ENCODE measurements around the gene EEFSEC.
A peak's percentile ranks its signal among the peaks of the same experiment; 100 is the strongest.

EEFSEC gene

GRCh38 chr3:128376516-128376915 lies 223.2 kb downstream of the EEFSEC start:
- DNase-seq = no peak

- no peak for DNase-seq
Measured at GRCh38 chr3:128378631-128379347, 225.5 kb downstream of the EEFSEC start.

GRCh38 chr3:128379367-128380160 lies 226.3 kb downstream of the EEFSEC start:
- DNase-seq = no peak

DNA sequence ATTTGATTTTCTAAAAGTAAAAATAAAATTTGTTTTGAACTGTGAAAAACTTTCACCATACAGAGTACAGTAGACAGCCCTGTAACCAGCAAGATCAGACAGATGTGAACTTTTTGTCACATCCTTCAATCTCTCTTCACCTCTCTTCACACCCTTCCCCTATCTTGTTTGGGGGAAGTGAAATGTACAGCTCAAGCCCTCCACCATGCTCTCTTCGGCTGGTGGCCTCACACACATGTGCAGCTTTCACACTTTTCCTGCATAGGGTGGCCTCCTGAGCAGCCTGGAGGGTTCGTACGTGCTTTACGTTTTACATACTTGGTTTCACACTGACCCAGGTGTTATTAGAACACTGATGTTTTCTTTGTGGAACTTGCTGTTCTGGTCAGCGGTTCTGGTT lies 227.0 kb downstream of the EEFSEC start:
- DNase-seq = no peak

- DNase-seq = no peak
Measured at GRCh38 chr3:128380719-128381118, 227.4 kb downstream of the EEFSEC start.

DNA sequence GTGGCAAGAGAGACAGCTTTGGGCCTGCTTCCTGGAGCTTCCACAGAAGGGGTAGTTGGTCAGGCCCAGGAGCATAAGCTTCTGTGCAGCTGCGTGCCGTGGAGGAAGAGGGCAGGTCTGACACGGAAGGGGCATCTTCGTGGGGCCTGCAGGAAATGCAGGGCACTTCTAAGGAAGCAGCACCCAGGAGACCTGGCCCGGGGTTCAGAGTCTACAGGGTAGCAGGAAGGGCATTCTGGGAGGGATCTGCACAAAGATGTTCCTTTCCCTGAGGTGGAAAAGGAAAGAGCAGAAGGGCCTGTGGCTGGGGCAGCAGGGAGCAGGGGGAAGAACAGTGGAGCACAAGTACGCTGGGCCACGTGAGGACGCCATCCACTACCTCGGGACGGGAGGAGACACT lies 228.3 kb downstream of the EEFSEC start:
- DNase-seq = no peak

GRCh38 chr3:128382221-128382807 lies 229.0 kb downstream of the EEFSEC start:
- no peak for DNase-seq

DNA sequence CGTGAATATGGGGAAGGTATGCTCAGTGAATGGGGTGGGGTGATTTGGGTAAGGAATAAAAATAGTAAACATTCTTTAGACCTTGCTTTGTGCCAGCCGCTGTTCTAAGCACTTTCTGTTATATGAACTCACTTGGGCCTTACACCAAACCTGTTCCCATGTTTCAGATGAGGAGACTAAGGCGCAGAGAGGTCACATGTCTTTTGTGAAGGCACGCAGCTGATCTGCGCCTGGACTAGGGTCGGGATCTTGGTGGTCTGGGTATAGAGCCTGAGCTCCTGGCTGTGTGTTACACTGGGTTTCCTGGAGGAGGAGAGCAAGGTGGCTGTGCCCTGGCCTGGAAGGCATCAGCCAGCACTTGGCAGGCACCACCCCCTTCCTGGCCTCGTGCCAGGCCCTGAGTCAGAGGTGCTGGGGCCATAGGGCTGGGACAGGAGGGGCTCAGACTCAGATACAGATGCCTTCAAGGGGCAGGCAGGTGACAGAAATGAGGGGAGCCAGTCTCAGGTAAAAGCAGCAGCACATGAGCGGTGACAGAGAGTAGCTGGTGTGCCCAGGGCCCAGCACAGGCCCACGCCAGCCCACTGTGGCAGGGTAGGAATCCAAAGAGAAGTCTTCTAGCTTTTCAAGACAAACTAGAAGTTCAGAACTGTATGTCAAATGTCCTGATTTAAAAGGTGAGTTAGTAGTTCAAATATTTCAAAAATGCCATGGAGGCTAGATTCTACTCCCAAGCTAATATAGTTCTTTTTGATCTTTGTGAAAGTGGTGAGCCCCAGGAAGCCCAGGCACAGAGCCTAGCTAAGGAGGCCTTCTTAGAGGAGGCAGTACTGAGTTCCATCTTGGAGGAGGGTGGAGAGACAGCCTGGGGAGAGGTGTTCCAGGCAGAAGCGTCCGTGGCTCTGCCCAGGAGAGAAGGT lies 230.3 kb downstream of the EEFSEC start:
- peak; percentile 15 for DNase-seq

GRCh38 chr3:128385080-128385832 lies 232.0 kb downstream of the EEFSEC start:
- DNase-seq = no peak

GRCh38 chr3:128388932-128389331 lies 235.7 kb downstream of the EEFSEC start:
- no peak for DNase-seq

DNA sequence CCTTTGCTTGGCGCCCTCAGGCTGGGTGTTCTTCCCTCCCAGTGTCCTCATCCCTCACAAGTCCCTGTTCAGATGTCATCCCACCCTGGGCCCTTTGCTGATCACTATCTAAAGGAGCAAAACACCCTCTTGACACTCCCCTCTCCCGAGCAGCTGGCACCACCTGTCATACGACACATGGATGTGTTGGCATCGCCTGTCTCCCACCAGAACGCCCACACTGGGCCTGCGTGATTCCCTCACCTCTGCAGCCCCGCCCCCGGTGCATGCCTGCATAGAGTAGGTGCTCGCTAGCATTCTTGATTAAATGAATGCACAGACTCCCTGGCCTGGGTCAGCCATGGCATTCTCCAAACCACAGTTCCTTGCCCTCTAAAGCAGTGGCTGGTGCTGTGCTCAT lies 237.6 kb downstream of the EEFSEC start:
- no peak for DNase-seq

DNA sequence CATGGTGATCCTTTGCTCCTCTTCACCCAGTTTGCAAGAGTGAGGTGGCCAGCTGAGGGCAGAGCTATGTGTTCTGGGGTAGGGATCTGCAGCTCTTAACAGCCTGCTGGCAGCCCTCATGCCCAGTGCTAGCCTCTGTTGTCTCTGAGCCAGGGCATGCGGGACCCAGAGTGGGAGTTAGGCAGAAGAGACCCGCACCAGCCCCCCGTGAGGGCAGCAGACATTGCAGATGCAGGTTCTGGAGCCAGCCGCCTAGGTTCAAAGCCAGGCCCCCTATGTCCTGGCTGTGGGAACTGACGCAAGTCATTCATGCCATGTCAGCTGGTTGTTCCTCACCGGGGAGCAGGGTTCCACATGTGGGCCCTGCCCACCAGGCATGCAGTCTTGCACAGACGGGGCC lies 238.7 kb downstream of the EEFSEC start:
- no peak for DNase-seq

- no peak for DNase-seq
Measured at GRCh38 chr3:128392818-128393544, 239.7 kb downstream of the EEFSEC start.

- no peak for DNase-seq
Measured at GRCh38 chr3:128394033-128394432, 240.8 kb downstream of the EEFSEC start.

GRCh38 chr3:128395046-128395445 lies 241.8 kb downstream of the EEFSEC start:
- no peak for DNase-seq

DNA sequence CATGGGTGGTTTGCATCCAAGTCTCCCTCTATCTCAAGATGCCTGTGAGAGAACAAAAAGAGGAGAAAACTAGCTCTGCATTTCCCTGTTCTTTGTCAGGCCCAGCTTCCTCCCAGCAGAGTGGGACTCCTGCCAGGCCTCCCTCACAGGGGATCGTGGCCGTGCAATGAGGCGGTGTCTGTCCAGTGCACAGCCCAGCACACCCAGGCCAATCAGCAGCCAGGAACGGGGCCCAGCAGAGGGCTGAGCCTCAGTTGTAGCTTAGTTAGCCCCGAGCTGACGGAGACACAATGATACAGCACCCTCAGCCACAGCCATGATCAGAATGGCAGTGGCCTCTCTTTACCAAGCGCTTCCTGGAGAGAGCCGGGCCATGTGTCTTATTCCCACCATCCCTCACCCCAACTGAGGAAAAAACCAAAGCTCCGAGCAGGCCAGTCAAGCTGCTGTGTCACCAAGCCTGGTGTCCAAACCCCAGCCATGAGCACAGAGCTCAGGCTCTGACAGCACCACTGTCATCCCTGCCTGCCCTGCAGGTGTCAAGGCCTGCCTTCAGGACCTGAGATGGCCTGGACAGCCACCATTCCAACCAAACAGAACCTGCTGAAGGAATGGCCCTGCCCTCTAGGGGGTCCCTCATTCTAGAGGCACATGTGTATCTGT lies 242.3 kb downstream of the EEFSEC start:
- DNase-seq = no peak

- DNase-seq = no peak
Measured at GRCh38 chr3:128397484-128397883, 244.2 kb downstream of the EEFSEC start.

DNA sequence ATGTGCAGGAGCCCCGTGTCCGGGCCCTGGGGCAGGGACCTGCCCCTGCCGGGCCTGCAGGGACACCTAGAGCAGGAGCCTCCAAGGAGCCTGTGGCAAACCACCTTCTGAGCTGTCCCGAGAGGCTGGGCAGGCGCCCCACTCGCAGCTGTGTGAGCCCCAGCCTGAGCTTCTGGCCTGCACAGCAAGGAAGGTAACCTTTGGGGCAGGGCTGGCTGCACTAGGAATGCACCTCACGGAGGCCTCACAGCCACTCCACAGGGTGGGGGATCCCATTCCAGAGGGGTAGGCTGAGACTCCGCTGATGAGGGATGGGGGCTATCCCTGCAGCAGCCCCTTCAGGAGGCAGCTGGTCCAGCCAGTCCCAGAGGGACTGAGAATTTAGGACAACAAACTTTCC lies 245.3 kb downstream of the EEFSEC start:
- DNase-seq = no peak

DNA sequence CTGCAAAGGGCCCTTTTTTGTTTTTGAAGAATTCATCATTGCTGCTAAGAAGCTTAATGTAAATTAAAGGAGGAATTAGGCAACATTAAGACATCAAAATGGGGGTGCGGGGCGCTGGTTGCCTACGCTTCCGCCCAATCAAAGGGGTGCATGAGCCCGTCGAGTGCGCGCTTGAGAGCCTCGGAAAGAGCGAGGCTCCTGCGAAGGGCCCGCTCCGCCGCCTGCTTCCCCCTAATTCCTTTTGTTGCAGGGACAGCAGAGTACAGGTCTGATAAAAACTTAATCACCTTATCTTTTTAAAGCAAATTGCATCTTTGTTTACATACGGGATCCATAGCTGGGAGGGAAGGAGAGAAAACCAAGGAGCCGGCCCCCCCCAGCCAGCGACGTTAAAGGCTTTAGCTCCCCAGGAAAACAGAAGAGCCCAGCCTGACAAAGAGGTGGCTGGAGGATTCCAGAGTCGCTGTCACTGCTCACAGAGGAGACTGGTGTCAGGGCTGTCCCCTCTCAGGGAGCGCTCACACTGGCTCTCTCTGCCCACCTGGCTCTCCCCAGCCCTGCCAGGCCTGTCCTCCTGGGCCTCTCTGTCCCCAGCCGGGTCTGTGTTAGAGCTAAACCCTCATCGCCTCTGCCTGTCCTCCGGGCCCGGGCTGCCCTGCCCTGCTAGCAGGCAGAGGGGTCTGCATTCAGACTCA lies 246.1 kb downstream of the EEFSEC start:
- no peak for DNase-seq

DNA sequence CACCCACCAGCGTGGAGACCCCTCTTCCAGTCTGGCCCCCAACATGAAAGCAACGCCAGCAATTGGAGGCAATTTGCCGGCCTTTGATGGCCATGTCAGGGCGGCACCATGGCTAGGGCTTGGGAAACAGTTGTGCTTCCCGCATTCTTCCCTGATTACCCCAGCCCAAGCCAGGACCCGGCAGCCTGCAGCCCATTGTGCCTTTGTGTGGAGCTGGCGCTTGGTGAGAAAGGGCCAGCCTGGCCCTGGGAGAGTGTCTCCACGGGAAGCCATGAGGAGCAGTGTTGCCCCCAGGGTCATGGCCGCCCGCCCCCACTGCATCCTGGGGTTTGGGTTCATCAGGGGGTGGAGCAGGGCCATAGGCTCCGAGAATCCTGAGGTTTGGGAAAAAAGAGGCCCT lies 247.4 kb downstream of the EEFSEC start:
- DNase-seq = no peak

Data from activated CD4-positive, alpha-beta T cell treated with anti-CD3 and anti-CD28 coated beads, Interleukin-2, amount 50 U/mL, for 16 hours (primary cell).